Upper lobe of left lung (tissue), 4 donors: Measurements from ENCODE around the gene ERF.
A peak's percentile ranks its signal among the peaks of the same experiment; 100 is the strongest.

ENCODE experiments used
- EP300 ChIP-seq, 4 donors: sonication (generic); formaldehyde crosslinking; IDR thresholded peaks; one replicate each; pipeline ENCODE4 v1.5.1; 2017; ENCODE audit warnings: antibody characterized with exemption in 4 of 4, control low read depth in 2 of 4
- POLR2A ChIP-seq, 4 donors: fragments of 450-650 bp; IDR thresholded peaks; one replicate each; pipeline ENCODE4 v1.5.1; 2016 to 2017; ENCODE audit warnings: antibody characterized with exemption in 4 of 4, mild to moderate bottlenecking in 2 of 4
- POLR2AphosphoS5 ChIP-seq, 2 donors: sonication (generic); formaldehyde crosslinking; IDR thresholded peaks; one replicate each; pipeline ENCODE4 v1.5.1; 2017; ENCODE audit warnings: antibody characterized with exemption in 2 of 2
- TF ChIP-seq, protein P1 (sequence below), 6 experiments: fragments of 450-650 bp in 4 of 6; fragments of 200-600 bp in 2 of 6; sonication (generic) in 2 of 6; IDR thresholded peaks; one replicate each; pipeline ENCODE4 v1.5.1; 2016 to 2019; ENCODE audit warnings: antibody characterized with exemption in 6 of 6

DNA sequence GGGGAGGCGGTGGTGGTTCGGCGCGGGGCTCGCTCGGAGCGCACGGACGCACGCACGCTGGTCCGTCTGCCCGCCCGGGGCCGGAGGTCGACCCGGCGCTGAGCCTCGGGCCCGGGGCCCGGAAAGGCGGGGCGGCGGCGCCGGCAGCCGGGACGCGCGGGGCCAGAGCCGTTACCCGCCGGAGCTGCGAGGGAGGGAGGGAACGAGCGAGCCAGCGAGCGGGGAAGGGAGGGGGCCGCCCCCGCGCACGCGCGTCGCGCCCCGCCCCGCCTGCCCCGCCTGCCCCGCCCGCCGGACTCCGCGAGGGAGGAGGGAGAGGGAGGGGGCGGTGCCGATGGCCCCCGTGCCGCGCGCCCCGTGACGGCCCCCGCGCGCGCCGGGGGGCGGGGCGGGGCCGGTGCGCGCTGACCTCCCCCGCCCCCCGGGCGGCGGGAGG, 29.2 kb upstream of the ERF start:
- no peak for TF ChIP-seq EP300 (IDR thresholded peaks at IDR 0.05)
- TF ChIP-seq POLR2A (IDR thresholded peaks at IDR 0.05) = peak in 3 of 4 donors; percentile 42 to 74 (median 65)
- TF ChIP-seq, protein P1, sequence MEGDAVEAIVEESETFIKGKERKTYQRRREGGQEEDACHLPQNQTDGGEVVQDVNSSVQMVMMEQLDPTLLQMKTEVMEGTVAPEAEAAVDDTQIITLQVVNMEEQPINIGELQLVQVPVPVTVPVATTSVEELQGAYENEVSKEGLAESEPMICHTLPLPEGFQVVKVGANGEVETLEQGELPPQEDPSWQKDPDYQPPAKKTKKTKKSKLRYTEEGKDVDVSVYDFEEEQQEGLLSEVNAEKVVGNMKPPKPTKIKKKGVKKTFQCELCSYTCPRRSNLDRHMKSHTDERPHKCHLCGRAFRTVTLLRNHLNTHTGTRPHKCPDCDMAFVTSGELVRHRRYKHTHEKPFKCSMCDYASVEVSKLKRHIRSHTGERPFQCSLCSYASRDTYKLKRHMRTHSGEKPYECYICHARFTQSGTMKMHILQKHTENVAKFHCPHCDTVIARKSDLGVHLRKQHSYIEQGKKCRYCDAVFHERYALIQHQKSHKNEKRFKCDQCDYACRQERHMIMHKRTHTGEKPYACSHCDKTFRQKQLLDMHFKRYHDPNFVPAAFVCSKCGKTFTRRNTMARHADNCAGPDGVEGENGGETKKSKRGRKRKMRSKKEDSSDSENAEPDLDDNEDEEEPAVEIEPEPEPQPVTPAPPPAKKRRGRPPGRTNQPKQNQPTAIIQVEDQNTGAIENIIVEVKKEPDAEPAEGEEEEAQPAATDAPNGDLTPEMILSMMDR (IDR thresholded peaks at IDR 0.05) = no peak
- no peak for TF ChIP-seq POLR2AphosphoS5 (IDR thresholded peaks at IDR 0.05)
